Muscle of back (tissue), 13 donors: Measurements from ENCODE around the gene SPDYE2. TPM values are rescaled to one million over a fixed set of nuclear protein-coding genes. Genes with fewer than 3 reads are reported as not detected.
"Not testable (repeated sequence)": the region's sequence is repeated elsewhere in the genome, so short reads cannot be mapped to it uniquely, and the experiment has no call there.

Experiments used
- DNase-seq, 3 donors: peaks; one replicate each; pipeline versions ENCODE4 v3.0.0 to v3.0.0-alpha.2; 2013
- long read RNA-seq, 9 donors: transcript quantifications; one replicate each; lab custom pipeline, GENCODE V29; 2026
- polyA plus RNA-seq, 10 donors: library from polyadenylated mRNA; unstranded; fragments of 120-200 nt; gene quantifications; one replicate each; pipeline ENCODE4 v1.2.1, GENCODE V29; 2013; ENCODE audit not compliant: insufficient read length in 10 of 10

SPDYE2 gene, protein sequence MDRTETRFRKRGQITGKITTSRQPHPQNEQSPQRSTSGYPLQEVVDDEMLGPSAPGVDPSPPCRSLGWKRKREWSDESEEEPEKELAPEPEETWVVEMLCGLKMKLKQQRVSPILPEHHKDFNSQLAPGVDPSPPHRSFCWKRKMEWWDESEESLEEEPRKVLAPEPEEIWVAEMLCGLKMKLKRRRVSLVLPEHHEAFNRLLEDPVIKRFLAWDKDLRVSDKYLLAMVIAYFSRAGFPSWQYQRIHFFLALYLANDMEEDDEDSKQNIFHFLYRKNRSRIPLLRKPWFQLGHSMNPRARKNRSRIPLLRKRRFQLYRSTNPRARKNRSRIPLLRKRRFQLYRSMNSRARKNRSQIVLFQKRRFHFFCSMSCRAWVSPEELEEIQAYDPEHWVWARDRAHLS
- polyA plus RNA-seq: 10 to 100 TPM in 3 of 10 donors, 1 to 10 TPM in 7; 2.3 to 13.2 (median 5.3) TPM
- long read RNA-seq, donor 1: 0 reads
- long read RNA-seq, donor 2: 0 reads
- long read RNA-seq, donor 3: 0 reads
- long read RNA-seq, donor 4: 0 reads
- long read RNA-seq, donor 5: 0 reads
- long read RNA-seq, donor 6, partial matches to known transcripts: 6 of 19 reads
- long read RNA-seq, donor 6, other reads (novel, unspliced or antisense): 13 of 19 reads
- long read RNA-seq, donor 7, partial matches to known transcripts: 7 of 7 reads
- long read RNA-seq, donor 7, other reads (novel, unspliced or antisense): 0 of 7 reads
- long read RNA-seq, donor 8: 0 reads
- long read RNA-seq, donor 9: 0 reads

DNA sequence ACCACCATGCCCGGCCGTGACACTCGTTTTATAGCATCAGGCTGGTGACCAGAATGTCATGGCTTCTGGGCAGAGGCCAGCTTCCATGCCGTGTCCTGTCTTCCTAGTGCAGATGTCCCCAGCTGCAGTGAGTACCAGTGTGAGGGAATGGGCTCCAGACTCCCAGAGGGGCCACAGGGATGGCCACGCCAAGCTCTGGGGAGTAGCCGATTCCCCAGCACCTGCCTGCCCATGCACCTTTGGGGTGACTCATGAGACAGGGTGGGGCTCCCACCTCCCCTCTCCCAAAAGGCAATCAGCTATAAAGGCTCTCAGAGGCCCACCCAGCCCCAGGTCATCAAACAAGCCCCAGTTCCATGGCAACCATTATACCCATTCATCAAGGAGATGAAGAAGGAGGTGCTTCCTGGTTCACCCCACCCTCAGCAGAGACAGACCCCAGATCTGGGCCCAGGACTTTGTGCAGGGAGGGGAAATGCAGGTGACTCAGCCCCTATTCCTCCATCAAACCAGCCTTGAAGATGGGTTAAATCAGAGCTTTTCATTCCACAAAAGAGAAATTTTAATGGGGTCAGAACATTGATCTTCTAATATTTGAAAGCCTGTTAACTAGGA lies at the start of gene SPDYE2:
Gene SPDYE2 (plus strand): TSS at position 419 of the 615 bp plus-strand sequence. CDS start 2,030 bp downstream, outside the sequence.
- not testable (repeated sequence) for DNase-seq

DNA sequence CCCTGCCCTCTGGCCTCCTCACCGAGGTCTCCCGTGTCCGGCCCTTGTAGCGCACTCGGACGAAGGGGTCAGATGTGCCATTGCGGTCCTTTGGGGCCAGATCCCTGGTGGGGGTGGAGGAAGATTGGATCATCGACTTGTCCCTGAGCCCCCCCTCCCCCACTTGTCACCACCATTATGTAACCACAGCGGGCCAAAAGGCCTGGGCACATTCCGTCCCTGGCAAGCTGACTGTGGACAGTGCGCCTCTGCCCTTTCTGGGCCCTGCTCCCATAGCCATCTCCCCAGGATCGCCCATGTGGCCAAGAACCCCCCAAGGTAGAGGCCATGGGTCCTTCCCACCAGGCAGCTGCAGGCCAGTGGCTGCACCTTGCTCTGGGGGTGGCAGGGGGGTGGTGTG lies 47.9 kb upstream of the SPDYE2 start:
- DNase-seq: not testable (repeated sequence)

DNA sequence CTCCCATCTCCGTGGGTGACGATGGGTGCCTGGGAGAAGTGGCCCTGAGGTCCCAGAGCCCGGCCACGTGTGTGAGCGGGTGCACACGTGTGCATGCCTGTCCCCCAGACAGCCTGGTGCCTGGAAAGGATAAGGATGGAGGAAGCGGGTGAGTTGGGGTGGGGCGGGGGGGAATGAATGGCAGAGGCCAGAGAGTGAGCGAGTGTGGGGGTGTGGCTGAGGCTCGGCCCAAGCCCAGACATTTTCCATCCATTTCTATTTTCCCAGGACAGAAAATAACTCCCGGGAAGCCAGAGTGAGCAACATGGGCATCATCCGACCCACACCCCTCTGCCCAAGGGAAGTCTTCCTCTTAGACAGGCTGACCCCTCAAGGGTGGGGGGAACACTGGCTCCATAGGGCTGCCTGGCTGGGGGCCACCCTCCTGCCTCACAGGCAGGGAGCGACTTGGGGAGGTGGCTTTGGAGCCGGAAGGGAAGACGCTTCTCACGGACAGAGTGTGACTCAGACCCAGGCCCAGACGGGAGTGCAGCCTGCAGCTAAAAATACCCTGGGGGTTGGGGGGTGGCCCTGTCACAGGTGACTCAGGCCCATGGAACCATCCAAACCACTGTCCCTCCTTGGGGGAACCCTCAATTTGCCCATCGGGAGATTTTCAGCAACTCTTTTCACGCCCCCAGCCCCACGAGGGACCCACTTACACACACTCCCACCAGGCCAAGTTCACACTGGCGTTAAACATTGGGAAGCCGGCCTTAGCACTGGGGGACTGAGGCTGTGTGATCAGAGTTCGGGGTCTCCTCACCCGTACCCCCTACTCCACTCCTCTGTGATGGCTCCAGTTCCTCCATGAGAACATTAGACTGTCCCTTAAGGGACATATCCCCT lies 45.5 kb upstream of the SPDYE2 start:
- not testable (repeated sequence) for DNase-seq

DNA sequence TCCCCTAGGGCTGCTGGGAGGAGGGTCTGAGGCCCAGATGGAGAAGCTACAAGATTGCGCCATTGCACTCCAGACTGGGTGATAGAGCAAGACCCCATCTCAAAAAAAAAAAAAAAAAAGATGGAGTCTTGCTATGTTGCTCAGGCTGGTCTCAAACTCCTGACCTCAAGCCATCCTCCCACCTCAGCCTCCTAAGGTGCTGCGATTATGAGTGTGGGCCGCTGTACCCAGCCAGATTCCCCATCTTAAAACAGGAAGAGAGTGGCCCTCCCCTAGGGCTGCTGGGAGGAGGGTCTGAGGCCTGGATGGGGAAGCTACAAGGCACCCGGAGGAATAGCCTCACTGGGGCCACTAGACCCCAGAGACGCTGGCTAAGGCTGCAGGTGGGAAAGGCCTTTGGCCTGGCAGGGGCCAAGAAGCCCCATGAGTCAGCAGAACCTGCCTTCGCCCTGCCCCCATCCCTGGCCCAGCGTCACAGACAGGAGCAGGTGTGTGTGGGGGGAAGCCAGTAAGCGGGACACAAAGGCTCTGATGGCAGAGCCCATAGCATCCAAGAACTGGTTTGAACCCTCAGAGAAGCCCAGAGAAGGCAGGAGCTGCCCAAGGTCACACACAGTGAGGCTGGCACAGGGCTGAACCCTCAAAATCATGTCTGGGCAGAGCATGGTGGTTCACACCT lies 43.5 kb upstream of the SPDYE2 start:
- DNase-seq: not testable (repeated sequence)

DNA sequence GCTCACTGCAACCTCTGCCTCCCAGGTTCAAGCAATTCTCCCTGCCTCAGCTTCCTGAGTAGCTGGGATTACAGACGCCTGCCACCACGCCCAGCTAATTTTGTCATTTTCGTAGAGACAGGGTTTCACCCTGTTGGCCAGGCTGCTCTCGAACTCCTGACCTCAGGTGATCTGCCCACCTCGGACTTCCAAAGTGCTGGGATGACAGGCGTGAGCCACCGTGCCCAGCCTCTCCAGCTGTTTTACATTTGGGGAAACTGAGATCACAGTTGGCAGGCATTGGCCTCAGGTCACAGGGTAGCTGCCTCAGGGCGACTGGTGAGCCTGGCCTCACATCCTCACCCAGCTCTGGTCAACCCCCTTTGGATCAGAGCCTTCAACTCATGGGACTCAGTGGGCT lies 40.5 kb upstream of the SPDYE2 start:
- DNase-seq: not testable (repeated sequence)

DNA sequence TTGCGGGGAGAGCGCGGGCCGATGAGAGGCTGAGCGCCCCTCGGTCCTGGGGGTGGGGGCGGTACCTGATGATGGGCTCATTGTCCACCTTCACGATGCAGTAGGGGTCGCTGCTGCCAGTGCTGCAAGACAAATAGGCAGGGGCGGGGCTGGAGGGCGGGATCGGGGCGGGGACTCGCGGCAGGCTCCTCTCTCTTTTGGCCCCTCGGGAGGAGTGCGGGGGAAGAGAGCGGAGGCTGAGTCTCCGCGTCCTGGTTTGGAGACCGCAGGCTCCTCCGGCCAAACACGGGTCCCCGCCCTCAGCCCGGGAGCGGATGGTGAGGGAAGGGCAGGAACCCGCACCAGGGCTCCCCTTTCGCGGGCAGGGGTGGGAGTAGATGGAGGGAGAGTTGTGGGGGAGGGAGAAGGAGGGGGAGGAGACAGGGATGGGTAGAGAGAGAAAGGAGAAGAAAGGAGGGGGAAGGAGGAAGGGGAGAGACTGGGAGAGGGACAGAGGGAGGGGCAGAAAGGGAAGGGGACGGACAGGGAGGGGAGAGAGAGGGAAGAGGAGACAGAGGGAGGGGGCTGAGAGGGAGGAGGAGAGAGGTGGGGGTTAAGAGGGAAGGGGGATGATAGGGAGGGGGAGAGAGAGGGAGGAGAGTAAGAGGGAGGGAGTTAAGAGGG lies 39.0 kb upstream of the SPDYE2 start:
- not testable (repeated sequence) for DNase-seq

DNA sequence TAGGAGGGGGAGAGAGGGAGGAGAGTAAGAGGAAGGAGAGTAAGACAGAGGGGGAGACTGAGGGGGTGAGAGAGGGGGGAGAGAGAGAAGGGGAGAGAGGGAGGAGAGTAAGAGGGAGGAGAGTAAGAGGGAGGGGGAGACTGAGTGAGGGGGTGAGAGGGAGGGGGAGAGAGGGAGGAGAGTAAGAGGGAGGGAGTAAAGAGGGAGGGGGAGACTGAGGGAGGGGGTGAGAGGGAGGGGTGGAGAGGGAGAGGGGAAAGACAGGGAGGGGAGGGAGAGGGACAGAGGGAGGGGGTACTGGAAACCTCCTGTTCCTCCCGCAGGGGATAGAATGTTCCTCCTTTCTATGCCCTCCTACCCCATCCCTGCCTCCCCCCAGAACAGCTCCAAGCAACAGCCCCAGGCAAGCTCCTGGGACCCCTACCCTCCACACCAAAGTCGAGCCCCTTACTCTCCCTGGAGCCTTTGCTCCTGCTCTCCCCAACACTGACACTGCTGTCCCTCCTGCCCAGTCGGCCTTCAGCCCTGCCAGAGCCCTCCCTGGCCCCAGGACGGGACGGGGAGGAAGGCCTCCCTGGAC lies 38.3 kb upstream of the SPDYE2 start:
- peak; percentile 85 to 95 (median 93) for DNase-seq

DNA sequence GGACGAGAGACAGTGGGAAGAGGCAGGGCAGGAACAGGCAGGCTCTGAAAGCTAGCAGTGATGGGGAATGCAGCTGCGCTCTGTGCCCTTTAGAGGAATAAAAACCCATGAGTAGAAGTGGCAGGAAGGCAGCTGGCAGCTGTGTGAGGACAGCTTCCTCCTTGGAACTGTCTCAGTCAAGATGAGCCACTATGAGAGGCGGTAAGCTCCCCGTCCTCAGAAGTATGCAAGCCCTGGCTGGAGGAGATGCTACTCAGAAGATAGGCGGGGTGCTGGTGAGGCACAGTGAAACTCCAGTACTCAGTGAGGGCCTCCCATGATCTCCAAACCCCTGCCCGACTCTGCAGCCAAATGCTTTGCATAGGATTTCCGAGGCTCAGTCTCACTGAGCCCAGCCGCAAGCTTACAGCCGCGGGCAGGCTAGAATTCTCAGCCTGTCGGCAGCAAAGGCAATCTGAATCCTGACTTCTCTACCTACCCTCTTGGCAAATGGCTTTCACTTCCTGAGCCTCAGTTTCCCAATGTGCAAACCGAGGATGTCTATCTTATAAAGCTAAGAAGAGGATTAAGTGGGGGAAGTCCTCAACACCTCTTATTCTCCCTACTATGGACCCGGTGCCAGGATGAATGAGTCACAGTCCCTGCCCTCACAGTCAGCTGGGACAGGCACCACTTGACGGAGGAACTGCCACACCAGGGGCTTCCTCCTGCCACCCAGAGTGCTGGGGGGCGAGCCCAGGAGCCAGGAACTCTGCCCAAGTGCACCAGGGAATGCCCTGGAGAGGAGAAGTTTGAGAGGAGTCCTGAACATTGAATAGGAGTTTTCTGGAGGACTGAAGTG lies 35.9 kb upstream of the SPDYE2 start:
- DNase-seq: not testable (repeated sequence)

DNA sequence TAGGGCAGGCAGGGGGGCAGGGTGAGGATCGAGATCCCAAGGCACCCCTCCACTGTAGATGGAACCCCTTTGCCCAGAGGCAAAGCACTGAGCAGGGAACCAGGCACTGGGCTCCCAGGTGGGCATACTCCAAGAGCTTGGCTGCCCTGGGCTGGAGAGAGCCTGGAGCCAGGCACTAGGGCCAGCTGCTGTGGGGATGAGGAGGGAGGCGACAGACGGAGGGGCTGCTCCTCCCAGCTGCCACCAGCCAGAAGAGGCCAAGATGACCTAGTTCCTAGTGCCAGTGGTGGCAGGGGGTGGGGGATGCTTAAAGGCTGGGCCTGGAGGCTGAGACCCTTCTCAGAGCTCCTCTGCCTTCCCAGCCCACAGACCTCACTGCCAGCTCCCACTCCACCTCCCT lies 35.1 kb upstream of the SPDYE2 start:
- DNase-seq: not testable (repeated sequence)

DNA sequence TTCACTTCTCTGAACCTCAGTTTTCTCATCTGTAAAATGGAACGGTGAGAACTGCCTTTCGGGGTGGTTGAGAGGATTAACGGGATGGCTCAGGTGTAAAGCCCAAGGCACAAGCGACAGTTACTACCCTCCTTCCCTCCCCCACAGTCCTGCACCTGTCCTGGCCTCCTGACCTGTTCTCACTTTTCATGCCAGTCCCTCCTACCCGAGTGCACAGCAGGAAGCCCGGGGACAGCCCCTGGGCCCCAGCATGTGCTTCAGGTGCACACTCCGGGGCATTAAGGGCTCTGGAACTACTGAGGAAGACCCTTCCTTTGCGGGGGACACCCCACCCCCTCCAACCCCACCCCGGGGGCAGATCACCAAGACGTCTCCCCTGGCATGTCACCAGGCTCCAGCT lies 34.1 kb upstream of the SPDYE2 start:
- DNase-seq: not testable (repeated sequence)

DNA sequence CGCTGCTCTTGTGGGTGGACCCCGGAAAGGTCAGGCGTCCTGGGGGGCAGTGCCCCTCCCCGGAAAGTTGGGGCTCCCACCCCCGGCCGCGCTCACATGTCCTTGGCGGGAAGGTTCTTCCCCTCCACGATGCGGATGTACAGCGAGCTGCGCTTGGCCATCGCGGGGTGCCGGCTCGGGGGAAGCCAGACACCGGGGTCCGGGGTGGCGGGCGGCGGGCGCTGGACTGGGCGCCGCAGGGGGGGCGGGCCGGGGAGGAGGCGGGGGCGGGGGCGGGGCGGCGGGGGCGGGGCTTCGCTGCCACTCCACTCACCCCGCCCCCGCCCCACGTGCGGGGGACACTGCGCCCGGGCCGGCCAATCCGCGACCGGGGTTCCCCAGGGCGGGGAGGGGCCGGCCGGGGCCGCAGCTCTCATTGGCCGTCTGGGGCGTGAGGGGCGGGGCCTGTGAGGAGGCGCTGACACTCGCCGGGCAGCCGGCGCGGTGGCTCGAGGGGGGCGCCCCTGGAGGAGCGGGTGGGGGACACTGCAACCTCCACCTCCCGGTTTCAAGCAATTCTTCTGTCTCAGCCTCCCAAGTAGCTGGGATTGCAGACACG lies 33.4 kb upstream of the SPDYE2 start, which contains the start of gene RASA4B:
Gene RASA4B (minus strand): TSS at position 228 of the 598 bp plus-strand sequence. CDS start 67 bp downstream, at position 161.
- DNase-seq: peak in 1 of 3 donors; percentile 2

DNA sequence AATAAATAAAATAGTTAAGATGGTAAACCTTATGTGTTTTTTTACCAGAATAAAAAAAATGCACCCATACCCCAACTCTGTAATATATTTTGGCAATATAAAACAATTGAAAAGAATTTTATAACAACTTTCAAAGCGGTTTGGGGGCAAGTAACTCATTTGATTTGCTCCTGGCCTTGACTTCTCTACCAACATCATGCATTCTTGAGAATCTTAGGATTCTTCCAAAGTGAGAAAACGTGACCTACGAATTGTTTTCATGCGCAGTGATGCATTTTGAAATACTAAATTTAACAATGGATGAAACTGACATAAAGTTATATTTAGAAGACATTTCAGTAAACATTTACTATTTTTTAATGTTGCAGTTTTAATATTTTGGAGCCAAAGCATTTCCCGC lies 30.2 kb upstream of the SPDYE2 start:
- not testable (repeated sequence) for DNase-seq

DNA sequence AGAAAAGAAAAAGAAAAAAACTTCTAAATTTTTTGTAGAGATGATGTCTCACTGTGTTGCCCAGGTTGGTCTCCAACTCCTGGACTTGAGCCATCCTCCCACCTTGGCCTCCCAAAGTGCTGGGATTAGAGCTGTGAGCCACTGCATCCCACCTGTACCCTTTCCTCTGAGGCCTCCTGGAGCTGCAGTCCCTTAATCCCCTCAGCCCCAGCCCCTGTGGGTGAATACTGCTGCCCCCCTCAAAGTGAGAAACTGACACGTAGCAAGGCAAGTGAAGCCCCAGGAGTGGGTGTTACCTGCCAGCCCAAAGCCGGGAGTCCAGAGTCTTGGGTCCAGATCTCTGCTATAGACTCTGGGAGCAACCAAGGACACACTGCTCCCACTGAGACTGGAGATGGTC lies 26.2 kb upstream of the SPDYE2 start:
- DNase-seq: not testable (repeated sequence)

DNA sequence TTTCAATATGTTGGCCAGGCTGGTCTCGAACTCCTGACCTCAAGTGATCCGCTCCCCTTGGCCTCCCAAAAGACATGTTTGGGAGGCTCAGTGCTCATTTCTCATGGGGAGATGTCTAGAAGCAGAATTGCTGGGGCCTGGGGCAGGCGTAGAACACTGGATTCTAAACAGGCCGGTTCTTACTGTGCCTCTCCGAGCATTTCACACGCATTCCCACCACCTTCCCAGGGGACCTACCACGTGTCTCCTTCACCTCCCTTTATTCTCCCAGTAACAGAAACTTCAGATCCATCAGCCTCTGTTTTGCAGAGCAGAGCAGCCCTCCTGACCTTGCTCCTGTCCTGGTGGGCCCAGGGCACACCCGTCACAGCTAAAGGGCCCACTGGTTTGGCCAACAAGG lies 23.8 kb upstream of the SPDYE2 start:
- DNase-seq: not testable (repeated sequence)

DNA sequence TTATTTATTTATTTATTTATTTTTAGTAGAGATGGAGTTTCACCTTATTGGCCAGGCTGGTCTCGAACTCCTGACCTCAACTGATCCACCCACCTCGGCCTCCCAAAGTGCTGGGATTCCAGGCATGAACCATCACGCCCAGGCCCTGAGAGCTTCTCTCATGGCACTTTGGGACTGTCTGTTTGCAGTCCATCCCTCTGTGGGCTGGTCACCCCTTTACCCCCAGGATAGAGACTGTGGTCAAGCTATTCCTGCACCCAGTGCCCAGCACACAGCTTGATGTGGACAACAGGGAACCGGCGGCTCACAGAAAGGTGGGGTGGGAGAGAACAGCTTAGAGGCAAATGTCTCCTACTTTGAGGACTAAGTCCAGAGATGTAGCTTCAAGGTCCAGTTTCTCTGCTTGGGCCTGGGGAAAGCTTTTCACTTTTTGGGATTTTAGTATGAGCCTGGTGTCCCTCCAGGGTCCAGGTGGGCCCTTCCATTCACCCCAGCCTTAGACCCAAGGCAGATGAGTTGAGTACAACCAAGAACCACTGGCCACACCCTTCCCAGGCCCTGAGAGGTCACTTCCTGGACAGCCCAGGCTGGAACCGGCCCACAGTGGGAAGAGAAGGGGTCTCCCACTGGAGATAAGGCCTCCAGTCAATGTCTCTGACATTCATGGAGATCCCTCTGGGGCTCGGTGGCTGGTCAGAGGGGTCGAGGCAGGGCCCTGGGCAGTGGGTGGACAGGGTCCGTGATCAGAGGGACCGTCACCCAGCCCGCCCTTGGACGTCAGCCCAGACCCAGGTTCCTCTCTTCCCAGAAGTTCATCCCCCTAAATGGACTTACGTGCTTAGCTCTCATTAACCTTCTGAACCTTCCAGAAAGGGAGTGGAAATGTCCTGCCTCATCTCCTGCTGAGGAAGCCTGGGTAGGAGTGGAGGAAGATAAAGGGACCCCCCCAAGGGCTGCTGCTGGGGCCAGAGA lies 22.9 kb upstream of the SPDYE2 start:
- DNase-seq: not testable (repeated sequence)

DNA sequence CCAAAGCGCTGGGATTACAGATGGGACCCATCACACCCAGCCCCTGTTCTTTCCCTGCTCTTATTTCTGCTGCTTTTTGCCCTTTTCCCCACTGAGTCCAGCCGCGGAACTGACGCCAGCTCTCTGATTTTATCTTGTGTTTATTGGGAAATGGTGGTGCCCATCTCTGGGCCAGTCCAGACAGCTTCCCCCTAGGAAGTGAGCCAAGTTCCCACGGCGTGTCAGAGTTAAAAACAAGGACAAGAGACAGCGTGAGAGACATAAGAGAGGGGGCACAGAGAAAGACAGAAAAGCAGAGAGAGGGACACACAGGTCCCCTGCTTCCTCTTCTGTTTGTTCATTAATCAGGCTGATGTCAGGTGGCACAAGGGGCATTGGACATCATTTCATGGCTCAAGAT lies 19.4 kb upstream of the SPDYE2 start:
- not testable (repeated sequence) for DNase-seq

DNA sequence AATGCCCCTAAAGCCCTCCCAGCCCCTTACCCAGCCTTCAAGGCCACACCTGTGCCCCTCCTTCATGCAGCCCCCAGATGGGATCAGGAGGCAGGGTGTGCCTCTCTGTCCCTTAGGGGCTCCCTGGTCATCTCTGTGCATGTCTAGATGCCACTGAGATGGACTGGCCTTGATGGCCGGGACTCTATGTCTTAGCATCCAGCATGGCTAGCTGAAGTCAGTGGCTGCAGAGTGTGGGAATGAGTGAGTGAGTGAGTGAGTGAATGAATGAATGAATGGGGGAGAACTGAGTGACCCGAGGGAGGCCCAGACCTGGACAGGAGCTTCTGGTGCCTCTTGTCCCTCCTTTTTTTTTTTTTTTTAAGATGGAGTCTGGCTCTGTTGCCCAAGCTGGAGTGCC lies 18.9 kb upstream of the SPDYE2 start:
- not testable (repeated sequence) for DNase-seq
